SKM-1 treated with dmso at 0.1 percent for 144 hours (cell line): ENCODE results near the gene KIAA1586.
"Not testable (repeated sequence)": the region's sequence is repeated elsewhere in the genome, so short reads cannot be mapped to it uniquely, and the experiment has no call there.

Experiments
- DNase-seq: peaks from one replicate; lab custom pipeline; 2025; ENCODE audit not compliant: unreplicated experiment; lab: John Stamatoyannopoulos, UW

Gene KIAA1586

GRCh38 chr6:57044061-57044460, 2.4 kb upstream of the KIAA1586 start:
- not testable (repeated sequence) for DNase-seq

GRCh38 chr6:57044568-57044967, 1.9 kb upstream of the KIAA1586 start:
- no peak for DNase-seq

- DNase-seq: not testable (repeated sequence)
Observed at GRCh38 chr6:57047257-57047585, 728 bp downstream of the KIAA1586 start.

DNA sequence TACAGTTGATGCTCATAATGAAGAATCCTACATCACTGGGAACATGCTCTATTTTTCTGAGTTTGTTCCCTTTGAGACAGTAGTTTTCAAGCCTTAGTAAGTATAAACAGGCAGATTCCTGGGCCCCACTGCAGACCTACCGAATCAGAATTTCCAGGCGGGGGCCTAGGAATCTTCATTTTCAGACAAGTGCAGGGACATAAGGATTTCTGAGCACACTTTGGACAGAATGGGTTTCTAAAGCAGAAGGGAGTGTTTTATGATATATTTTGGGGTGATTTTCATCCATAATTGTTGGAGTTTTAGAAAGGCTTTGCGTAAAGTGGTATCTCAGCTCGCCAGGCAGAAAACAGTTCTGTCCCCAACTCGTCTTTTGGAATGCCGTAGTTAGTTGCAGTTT, 1.4 kb downstream of the KIAA1586 start:
- not testable (repeated sequence) for DNase-seq

- no peak for DNase-seq
Observed at GRCh38 chr6:57048577-57048976, 2.1 kb downstream of the KIAA1586 start.

DNA sequence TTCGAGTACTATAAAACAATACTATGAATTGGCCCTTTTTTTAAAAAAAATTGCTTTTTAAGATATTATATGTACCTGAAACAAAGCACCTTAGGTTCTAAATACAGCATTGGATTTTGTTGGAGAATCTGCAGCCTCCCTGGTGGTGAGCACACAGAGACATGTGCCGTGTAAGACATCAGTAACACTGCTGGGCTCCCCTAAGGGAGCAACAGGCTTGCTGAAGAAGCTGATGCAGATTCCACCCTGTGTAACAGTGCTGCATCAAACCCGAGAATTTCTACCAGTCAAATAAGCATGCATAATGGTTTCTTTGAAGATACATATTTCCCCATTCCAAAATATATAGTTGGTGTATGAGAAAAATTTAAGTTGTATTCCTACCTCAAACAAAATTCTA, 17.4 kb downstream of the KIAA1586 start:
- DNase-seq: no peak

DNA sequence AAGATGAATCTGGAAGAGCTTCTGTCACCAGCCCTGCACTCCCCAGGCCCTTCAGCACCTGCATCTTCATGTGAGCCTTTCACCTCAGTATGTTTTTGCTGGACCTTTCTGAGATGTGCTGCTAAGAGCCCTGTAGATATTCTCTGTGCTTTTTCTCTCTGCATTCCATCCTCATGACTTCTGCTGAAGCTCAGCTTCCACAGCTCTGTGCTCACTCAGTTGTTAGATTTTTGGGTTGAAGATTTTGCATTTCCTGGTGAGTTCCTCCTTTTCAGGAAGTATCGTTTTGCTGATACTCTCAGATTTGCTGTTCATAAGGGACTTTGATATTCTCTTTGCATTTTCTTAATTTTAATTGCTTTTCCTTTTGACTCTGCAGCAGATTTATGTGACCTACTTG, 18.3 kb downstream of the KIAA1586 start:
- no peak for DNase-seq

DNA sequence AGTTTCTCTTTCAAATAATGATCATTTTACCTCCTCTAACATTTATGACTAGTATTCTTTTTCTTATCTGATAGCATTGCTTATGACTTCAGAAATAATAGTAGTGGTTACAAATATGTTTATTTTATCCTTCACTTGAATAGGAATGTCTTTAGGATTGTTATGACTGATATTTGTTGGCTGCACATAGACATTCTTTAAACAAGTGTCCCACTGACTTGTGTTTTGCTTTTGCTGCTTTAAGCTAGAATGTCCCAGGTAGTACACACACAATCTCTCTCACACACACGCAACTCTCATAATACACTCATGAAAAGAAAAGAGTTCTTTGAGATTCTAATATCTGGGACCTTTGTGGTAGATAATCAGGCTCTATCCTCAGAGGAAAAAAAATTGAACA, 21.6 kb downstream of the KIAA1586 start:
- no peak for DNase-seq

GRCh38 chr6:57069228-57069627, 22.7 kb downstream of the KIAA1586 start:
- no peak for DNase-seq

- DNase-seq: no peak
Observed at GRCh38 chr6:57069920-57070331, 23.4 kb downstream of the KIAA1586 start.

DNA sequence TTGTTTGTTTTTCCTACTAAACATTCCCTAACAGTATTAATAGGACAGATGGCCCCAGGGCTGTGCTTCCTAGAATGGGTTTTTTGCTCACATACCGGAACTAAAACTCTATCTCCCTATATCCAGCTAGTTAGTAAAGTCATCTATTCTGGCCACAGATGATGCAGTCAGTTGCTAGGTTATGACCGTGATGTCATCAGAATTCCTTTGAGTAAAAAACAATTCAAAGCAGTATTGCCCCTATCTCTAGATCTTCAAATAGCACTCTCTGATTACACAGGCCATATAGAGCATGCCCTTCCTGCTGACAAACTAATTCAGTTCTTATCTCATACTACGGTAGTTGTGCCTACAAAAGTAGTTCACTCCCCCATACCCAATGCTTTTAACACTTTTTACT, 25.6 kb downstream of the KIAA1586 start:
- no peak for DNase-seq

DNA sequence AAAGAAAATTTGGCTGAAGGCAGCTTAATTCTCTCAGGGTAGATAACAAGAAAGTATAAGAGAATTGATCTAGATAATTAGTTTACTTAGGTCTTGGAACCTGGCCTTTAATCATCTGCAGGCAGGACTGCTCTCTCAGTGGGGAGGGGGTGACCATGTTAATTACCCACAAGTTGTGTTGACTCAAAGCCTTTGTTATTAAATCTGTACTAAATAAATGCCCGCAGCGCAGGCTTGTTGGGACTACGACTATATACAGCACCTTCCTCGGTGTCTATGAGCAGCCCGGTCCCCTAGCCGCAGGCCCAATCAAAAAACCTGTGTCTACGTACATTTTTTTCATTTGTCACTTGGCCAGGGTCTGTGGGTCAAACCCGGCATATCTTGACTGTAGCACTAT, 27.9 kb downstream of the KIAA1586 start:
- no peak for DNase-seq

DNA sequence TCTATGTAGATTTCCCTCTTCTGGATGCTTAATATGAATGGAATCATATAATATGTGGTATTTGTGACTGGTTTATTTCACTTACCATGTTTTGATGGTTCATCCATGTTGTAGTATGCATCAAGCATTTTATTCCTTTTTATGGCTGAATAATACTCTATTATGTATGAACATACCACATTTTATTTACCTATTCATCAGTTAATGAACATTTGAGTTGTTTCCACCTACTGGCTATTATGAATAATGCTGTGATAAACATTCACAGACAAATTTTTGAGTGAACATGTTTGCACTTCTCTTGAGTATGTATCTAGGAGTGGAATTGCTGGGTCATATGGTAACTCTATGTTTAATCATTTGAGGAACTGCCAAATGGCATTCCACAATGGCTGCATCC, 28.6 kb downstream of the KIAA1586 start:
- DNase-seq: no peak

DNA sequence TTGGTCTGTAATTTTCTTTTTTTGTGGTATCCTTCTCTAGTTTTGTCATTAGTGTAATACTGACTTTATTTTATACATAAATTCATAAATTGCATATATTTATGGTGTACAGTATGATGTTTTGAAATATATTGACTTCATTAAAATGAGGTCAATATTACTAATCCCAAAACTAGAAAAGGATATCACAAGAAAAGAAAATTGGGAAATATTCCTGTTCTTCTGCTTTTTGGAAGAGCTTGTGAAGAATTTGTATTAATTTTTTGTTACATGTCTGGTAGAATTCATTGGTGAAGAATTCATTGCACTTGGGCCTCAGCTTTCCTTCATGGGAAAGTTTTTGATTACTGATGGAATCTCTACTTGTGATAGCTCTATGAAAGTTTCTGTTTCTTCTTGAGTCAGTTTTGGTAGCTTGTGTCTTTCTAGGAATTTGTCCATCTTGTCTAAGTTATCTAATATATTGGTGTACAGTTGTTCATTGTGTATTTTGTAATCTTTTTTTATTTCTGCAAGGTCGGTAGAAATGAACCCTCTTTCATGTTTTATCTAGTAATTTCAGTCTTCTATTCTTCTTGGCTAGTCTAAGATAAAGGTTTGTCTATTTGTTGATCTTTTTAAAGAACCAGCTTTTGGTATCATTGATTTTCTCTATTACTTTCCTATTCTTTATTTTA, 32.2 kb downstream of the KIAA1586 start:
- DNase-seq: no peak

GRCh38 chr6:57085471-57085870, 39.0 kb downstream of the KIAA1586 start:
- no peak for DNase-seq

GRCh38 chr6:57086843-57087242, 40.4 kb downstream of the KIAA1586 start:
- no peak for DNase-seq

DNA sequence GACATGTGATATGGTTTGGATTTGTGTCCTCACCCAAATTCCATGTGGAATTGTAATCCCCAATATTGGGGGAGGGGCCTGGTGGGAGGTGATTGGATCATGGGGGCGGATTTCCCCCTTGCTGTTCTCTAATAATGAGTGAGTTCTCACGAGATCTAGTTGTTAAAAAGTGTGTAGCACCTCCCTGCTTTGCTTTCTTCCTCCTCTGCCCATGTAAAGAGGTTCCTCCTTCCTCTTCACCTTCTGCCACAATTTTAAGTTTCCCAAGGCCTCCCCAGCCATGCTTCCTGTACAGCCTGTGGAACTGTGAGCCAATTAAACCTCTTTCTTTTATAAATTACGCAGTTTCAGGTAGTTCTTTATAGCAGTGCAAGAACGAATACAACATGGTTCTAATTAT, 41.4 kb downstream of the KIAA1586 start:
- DNase-seq: peak; percentile 74

- DNase-seq: no peak
Observed at GRCh38 chr6:57089265-57089664, 42.8 kb downstream of the KIAA1586 start.

GRCh38 chr6:57089687-57090457, 43.4 kb downstream of the KIAA1586 start, which contains the start of gene ZNF451:
ZNF451 (plus strand) TSS chr6:57090188; CDS start chr6:57090254, 66 bp downstream.
- DNase-seq: peak; percentile 96

DNA sequence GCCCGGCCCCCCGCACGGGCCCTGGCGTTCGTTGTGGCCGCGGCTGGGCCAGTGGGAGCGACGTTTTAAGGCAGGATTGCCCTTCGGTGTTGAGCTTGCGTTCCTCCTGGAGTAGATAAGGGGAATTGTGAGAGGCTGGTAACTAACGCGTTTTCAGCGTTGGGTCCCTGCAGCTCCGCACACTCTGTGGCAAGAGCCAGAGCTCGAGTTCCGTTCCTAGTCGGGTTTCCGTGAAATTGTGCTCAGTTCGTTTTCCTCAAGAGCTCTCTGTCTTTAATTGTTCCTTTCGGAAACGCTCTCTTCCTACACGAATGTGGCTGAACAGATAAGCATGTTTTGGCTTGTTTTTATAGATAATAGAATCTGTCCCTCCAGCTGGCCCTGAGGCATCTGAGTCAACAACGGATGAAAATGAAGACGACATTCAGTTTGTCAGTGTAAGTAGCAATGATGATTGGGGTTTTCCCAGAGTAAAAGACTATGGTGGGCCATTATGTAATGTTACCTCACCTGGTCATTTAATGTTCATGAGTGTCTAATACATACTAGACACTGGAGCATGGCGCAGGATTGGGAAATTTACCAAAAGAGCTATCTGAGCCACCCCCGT, 44.1 kb downstream of the KIAA1586 start:
- DNase-seq: not testable (repeated sequence)

- DNase-seq: not testable (repeated sequence)
Observed at GRCh38 chr6:57091375-57091774, 44.9 kb downstream of the KIAA1586 start.

GRCh38 chr6:57094689-57095088, 48.2 kb downstream of the KIAA1586 start:
- DNase-seq: no peak
